Heart left ventricle (tissue), 16 donors: Measurements from ENCODE around the gene POLR3B. TPM values are rescaled to one million over a fixed set of nuclear protein-coding genes. Genes with fewer than 3 reads are reported as not detected.

Experiments
- ATAC-seq, 4 donors: fragments of 200-7000 bp; cut with Tn5 transposase; one replicate each; pipeline ENCODE4 v1.9.1; 2020 to 2022; ENCODE audit warnings: moderate library complexity in 4 of 4, mild to moderate bottlenecking in 3 of 4, moderate number of reproducible peaks in 1 of 4
- DNase-seq, 5 donors: peaks; one replicate each; pipeline ENCODE4 v3.0.0-alpha.2; 2020
- H3K27ac ChIP-seq, 12 donors: fragments of 200-600 bp; sonication (generic) in 4 of 12; one replicate each; pipeline versions ENCODE4 v1.5.0 to v1.8.0; 2016 to 2022; ENCODE audit warnings: mild to moderate bottlenecking in 2 of 12
- H3K27me3 ChIP-seq, 9 donors: fragments of 200-600 bp; sonication (generic) in 2 of 9; one replicate each; pipeline versions ENCODE4 v1.5.1 to v1.8.0; 2016 to 2022; ENCODE audit warnings: mild to moderate bottlenecking in 3 of 9
- H3K36me3 ChIP-seq, 9 donors: fragments of 200-600 bp; sonication (generic) in 2 of 9; one replicate each; pipeline versions ENCODE4 v1.5.0 to v1.8.0; 2018 to 2022; ENCODE audit warnings: mild to moderate bottlenecking in 2 of 9
- H3K4me1 ChIP-seq, 12 donors: fragments of 200-600 bp; sonication (generic) in 4 of 12; one replicate each; pipeline versions ENCODE4 v1.5.0 to v1.8.0; 2016 to 2022; ENCODE audit warnings: mild to moderate bottlenecking in 3 of 12
- H3K4me3 ChIP-seq, 12 donors: fragments of 200-600 bp; sonication (generic) in 4 of 12; one replicate each; pipeline versions ENCODE4 v1.5.0 to v1.8.0; 2017 to 2022; ENCODE audit warnings: mild to moderate bottlenecking in 9 of 12, moderate library complexity in 4 of 12
- H3K9me3 ChIP-seq, 12 donors: fragments of 200-600 bp; sonication (generic) in 4 of 12; one replicate each; pipeline versions ENCODE4 v1.5.0 to v1.8.0; 2016 to 2022; ENCODE audit warnings: mild to moderate bottlenecking in 1 of 12
- POLR2A ChIP-seq, 2 donors: fragments of 450-650 bp; IDR thresholded peaks; one replicate each; pipeline ENCODE4 v1.6.1; 2017; ENCODE audit warnings: antibody characterized with exemption in 2 of 2, mild to moderate bottlenecking in 2 of 2, moderate library complexity in 2 of 2
- WGBS, 4 donors: extraction: QIAGEN DNeasy Blood & Tissue Kit in 2 of 4; methylation state at CpG; one replicate each; pipeline versions ENCODE4 v1.1.5 to v1.1.7; 2013 to 2018; 5-methylcytosine and 5-hydroxymethylcytosine counted together
- intact Hi-C, 10 donors: fragments of 100-400 bp; cut with DNase I; formaldehyde crosslinking; loops; one replicate each; pipeline versions ENCODE4 v1.11.1 to v1.14.2; 2022
- polyA plus RNA-seq, 2 donors: library from polyadenylated mRNA; stranded (reverse); fragments of 200-250 nt; gene quantifications; one replicate each; pipeline ENCODE4 v1.2.3, GENCODE V29; 2013
- total RNA-seq, 9 donors: library from RNA; depleted of rRNA in 2 of 9; stranded (reverse); fragments of >200 nt in 2 of 9; fragmentation: NEBNext Ultra II Directional in 3 of 9; extraction: Animal tissue kit (Norgen Biotek cat#: 25700) in 3 of 9; gene quantifications; one replicate each; pipeline versions ENCODE4 v1.1.0 to v1.2.4, GENCODE V29; 2016 to 2023
- TF ChIP-seq, protein P1 (sequence below), 12 donors: fragments of 200-600 bp; sonication (generic) in 4 of 12; IDR thresholded peaks; one replicate each; pipeline versions ENCODE4 v1.5.0 to v1.8.0; 2018 to 2022; ENCODE audit warnings: antibody characterized with exemption in 12 of 12, mild to moderate bottlenecking in 5 of 12
- donor health status: ischemic (EF 13 %, LVEDD 7.1; RV severe dilation, severe dysfunction).
- donor health status: healthy with polysubstance abuse.
- donor health status: DM: no; HTN: yes; CAD: no.
- donor health status: DM: no; HTN: no; CAD: no.
- donor health status: ischemic (EF 25% LVEDD 6.9; RV normal size, moderate dysfunction).
- donor health status: ischemic (EF 25% LVEDD 5.7; RV mildly dilated, moderate dysfunction).
- donor health status: healthy.
- donor health status: DM: yes; HTN: yes; CAD: no.
- donor health status: ischemic (EF 35%, LVEDD 5.7; RV mildly dilated, moderate dysfunction).
- donor health status: nonischemic (EF 11% LVEDD 7.7; RV severe dilation, severe dysfunction).
- donor health status: DM: yes; HTN: yes; CAD: no.
- donor health status: PGD.
- donor health status: ischemic (EF 29% LVEDD 5.4; RV normal size, mild dysfunction).
- donor health status: nonischemic (EF 23%, LVEDD 6.1; RV moderate dilation, normal function).

POLR3B gene
- total and polyA plus RNA-seq, 11 donors = 2.5 to 12.3 (median 9.1) TPM

DNA sequence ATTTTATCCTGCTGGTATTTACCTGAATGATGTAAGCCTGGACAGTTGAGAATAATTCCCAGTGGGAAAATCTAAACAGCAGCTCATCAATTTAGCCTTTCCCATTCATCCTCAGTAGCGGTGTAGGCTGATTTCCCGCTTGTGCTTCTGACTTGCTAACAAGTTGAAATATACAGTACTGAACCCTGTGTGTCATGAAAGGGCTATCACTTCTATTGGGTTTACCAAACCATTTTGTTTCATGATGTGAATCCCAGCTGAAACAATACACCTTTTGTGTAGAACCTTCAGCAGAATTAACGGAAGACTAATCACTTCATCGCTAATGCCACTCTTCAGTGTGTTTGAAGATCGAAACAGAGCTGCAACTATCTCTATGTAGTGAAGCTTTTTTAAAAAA lies 88.4 kb downstream of the POLR3B start:
- Histone ChIP-seq H3K36me3 (peaks cover 0 to 73% (median 20%) of the 10 kb centered on the region in 9 donors), H3K27me3 (no peaks in the 10 kb centered on the region), H3K4me1 (no peaks in the 10 kb centered on the region), H3K4me3 (no peak overlapping the region), H3K27ac (no peak overlapping the region), H3K9me3 (no peaks in the 10 kb centered on the region)
- ATAC-seq (no peak), DNase-seq (no peak)
- intact Hi-C loops = no loop called here
- TF ChIP-seq, protein P1, sequence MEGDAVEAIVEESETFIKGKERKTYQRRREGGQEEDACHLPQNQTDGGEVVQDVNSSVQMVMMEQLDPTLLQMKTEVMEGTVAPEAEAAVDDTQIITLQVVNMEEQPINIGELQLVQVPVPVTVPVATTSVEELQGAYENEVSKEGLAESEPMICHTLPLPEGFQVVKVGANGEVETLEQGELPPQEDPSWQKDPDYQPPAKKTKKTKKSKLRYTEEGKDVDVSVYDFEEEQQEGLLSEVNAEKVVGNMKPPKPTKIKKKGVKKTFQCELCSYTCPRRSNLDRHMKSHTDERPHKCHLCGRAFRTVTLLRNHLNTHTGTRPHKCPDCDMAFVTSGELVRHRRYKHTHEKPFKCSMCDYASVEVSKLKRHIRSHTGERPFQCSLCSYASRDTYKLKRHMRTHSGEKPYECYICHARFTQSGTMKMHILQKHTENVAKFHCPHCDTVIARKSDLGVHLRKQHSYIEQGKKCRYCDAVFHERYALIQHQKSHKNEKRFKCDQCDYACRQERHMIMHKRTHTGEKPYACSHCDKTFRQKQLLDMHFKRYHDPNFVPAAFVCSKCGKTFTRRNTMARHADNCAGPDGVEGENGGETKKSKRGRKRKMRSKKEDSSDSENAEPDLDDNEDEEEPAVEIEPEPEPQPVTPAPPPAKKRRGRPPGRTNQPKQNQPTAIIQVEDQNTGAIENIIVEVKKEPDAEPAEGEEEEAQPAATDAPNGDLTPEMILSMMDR (IDR thresholded peaks at IDR 0.05) = no peak
- no peak for TF ChIP-seq POLR2A (IDR thresholded peaks at IDR 0.05)
- WGBS, 4 donors = 94 to 97% (median 96%) methylated on average over 5 of the region's 5 CpGs

DNA sequence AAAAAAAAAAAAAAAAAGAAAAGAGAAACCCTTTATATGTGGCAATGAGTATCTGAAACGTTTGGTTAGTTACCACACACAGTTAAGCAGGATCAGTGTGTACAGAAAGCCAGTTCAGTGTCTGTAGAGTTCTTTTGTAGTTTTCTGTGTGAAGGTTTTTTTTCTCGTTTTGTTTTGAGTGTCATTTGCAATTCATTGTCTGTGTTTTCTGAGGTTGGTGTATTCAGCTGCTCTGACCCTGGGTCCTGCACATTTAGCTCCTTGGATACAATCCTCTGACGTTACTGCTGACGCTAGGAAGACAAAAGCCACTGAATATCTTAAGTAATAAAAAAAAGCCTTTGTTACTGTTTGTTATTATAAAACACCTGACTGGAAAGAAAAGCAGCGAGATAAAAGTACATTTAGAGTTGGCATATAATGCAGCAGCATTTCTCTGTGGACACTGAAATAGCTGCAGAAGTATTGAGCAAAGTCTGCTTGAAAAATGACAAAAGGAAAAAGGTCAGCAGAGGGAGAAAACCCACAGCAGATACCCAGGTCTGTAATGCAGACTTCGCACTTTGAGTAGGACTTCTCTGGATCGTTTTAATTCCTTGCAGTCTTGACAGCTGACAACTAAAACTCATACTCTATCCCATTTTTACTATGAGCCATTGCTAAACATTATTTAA lies 89.0 kb downstream of the POLR3B start:
- H3K4me3 ChIP-seq = no peak overlapping the region
- 66 to 74% (median 72%) methylated on average over 7 of the region's 7 CpGs for WGBS, 4 donors
- no peaks in the 10 kb centered on the region for H3K9me3 ChIP-seq
- no peaks in the 10 kb centered on the region for H3K4me1 ChIP-seq
- TF ChIP-seq, protein P1 (IDR thresholded peaks at IDR 0.05) = no peak
- no peak for TF ChIP-seq POLR2A (IDR thresholded peaks at IDR 0.05)
- H3K27ac ChIP-seq = no peak overlapping the region
- no peak for ATAC-seq
- H3K27me3 ChIP-seq = no peaks in the 10 kb centered on the region
- DNase-seq = no peak
- intact Hi-C loops = no loop called here
- peaks cover 0 to 67% (median 19%) of the 10 kb centered on the region in 9 donors for H3K36me3 ChIP-seq

DNA sequence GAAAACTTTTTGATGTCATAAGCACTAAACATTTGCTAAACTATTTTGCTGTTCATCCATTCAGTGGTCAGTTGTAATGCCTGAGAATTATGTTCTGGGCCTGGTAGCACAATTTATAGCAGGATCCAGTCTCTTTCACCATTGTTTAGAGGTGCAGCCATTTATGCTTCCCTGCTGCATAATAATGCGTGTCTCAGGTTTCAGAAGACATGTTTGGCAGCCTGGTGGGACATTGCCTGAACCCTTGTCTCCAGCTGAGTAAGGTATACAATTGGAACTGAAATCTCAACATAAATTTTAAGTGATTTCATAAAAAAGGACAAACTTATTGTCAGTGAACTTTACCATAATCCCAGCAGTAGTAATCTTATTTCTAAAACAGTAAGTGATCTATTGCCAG lies 94.8 kb downstream of the POLR3B start:
- TF ChIP-seq, protein P1 (IDR thresholded peaks at IDR 0.05) = no peak
- no peak for TF ChIP-seq POLR2A (IDR thresholded peaks at IDR 0.05)
- ATAC-seq = no peak
- Histone ChIP-seq H3K27ac (no peak overlapping the region), H3K9me3 (no peaks in the 10 kb centered on the region), H3K4me1 (no peaks in the 10 kb centered on the region), H3K27me3 (no peaks in the 10 kb centered on the region), H3K36me3 (peaks cover 0 to 48% (median 9%) of the 10 kb centered on the region in 9 donors), H3K4me3 (no peak overlapping the region)
- intact Hi-C loops = no loop called here
- DNase-seq = no peak
- 97 to 100% (median 99%) methylated on average over 1 of the region's 1 CpG for WGBS, 4 donors

DNA sequence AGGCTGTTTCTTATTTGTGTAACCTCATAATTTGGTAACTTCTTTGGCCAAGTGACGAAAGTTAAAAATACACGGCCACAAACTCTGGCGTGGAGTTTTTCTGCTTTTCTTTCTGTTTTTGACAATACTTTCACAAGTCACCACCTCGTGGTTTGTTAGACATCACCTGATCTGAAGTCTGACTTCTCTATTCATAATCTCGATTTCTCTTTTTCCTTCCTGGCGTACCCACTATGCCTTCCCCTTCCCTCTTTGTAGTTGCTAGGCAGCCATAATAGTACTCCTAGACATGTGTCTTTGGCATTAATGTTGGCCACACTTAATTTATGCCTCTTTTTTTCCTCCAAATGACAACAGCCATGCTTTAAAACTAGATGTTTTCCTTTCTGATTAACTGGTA lies 97.6 kb downstream of the POLR3B start:
- Histone ChIP-seq H3K36me3 (peaks cover 0 to 57% (median 26%) of the 10 kb centered on the region in 9 donors), H3K4me3 (no peak overlapping the region), H3K9me3 (no peaks in the 10 kb centered on the region), H3K4me1 (peaks cover 0 to 7% (median 0%) of the 10 kb centered on the region in 12 donors), H3K27me3 (no peaks in the 10 kb centered on the region), H3K27ac (no peak overlapping the region)
- ATAC-seq (no peak), DNase-seq (no peak)
- WGBS, 4 donors = 84 to 88% (median 86%) methylated on average over 6 of the region's 6 CpGs
- TF ChIP-seq, protein P1 (IDR thresholded peaks at IDR 0.05) = no peak
- no peak for TF ChIP-seq POLR2A (IDR thresholded peaks at IDR 0.05)
- intact Hi-C loops = no loop called here
